HG02943 (cell line): ENCODE data around the gene SLC49A3.
"Not testable (repeated sequence)": the region's sequence is repeated elsewhere in the genome, so short reads cannot be mapped to it uniquely, and the experiment has no call there.

Experiments used
- ATAC-seq: cut with Tn5 transposase; IDR thresholded peaks from one replicate; pipeline ENCODE4 v1.9.1; 2021; ENCODE audit warnings: mild to moderate bottlenecking, low read depth, moderate library complexity; ENCODE audit not compliant: unreplicated experiment

The SLC49A3 gene

DNA sequence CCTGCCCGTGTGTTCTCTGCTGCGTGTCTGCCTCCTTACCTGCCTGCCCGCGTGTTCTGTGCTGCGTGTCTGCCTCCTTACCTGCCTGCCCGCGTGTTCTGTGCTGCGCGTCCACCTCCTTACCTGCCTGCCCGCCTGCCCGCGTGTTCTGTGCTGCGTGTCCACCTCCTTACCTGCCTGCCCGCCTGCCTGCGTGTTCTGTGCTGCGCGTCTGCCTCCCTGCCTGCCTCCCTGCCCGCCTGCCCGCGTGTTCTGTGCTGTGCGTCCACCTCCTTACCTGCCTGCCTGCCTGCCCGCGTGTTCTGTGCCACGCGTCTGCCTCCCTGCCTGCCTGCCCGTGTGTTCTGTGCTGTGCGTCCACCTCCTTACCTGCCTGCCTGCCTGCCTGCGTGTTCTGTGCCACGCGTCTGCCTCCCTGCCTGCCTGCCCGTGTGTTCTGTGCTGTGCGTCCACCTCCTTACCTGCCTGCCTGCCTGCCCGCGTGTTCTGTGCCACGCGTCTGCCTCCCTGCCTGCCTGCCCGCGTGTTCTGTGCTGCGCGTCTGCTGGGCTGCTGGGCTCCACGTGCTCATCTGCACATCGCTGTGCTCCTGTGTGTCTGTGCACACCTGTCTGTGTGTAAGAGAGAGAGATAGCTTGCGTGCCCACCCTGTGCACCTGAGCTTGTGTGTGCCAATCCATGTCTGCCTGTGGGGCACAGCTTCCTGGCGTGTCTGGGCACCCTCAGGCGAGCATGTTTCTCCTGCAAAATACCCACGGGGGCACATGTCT lies 53.7 kb downstream of the SLC49A3 start:
- not testable (repeated sequence) for ATAC-seq

DNA sequence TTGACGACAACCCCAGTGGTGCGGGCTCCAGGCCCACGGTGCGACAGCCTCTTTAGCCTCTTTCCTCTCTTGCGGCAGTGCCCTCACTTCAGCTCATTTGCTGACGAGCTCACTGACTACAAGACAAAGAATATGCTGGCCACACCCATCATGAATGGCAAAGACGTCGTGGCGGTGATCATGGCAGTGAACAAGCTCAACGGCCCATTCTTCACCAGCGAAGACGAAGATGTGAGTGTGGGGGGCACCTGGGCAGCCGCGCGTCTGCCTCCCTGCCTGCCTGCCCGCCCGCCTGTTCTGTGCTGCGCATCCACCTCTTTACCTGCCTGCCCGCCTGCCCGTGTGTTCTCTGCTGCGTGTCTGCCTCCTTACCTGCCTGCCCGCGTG lies 54.4 kb downstream of the SLC49A3 start:
- no peak for ATAC-seq

DNA sequence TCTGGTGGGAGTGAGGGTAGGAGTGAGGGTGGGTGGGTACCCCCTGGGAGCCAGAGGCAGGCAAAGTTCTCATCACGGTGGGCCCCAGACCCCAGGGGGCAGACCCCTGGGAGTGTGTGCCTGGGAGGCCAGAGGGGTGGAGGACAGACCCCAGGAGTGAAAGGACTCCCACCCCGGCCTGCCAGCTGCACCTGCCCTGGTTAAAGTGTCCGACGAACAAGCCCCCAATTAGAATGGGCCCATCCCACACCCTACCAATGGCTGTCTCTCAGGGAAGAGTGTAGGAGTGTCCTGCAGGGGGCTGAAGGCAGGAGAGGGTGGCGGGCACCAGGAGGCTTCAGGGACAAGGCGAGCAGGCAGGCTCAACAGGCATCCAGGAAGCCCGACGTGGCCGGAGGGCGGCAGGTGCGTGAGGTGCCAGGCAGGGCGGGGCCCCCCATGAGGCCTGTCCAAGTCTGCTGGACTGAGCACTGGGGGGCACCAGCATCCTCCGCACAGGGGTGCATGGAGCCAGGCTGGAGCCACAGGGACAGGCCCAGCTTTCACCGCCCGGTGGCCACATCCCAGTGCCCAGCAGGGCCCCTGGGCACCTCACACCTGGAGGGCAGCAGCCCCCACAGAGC lies 54.9 kb downstream of the SLC49A3 start:
- ATAC-seq: no peak

DNA sequence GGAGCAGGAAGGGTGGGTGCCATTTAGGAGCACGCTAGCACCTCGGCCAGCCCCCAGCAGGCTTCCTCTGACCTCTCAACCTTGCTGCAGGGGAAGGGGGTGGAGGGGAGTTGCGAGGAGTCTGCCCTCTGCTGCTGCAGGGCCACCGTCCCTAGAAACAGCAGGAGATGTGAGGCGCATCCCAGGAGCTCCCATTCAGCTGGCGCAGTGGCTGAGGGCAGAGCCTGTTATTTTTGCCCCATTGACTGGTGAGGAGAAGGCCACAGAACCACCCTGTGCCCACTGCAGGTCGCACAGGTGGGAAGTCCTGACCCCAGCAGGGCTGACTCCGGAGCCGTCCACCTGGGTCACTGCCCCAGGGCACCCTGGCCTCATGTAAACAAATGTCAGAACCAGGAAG lies 55.5 kb downstream of the SLC49A3 start:
- ATAC-seq: no peak

DNA sequence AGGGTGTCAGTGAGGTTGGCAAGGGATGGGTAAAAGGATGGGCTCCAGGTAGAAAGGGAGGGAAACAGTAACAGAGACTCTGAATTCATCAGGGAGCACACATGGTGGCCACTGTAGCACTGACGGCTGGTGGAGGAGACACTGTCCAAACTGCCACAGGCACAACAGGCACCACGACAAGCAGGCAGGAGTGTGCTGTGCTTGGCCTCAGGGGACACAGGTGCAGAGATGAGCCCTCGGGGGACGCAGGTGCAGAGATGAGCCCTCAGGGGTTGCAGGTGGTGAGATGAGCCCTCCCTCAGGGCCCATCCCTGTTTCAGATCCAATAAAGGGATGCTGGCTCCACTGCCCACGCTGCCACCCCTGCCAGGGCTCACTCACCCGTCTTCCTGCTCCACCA lies 56.0 kb downstream of the SLC49A3 start:
- ATAC-seq: no peak

DNA sequence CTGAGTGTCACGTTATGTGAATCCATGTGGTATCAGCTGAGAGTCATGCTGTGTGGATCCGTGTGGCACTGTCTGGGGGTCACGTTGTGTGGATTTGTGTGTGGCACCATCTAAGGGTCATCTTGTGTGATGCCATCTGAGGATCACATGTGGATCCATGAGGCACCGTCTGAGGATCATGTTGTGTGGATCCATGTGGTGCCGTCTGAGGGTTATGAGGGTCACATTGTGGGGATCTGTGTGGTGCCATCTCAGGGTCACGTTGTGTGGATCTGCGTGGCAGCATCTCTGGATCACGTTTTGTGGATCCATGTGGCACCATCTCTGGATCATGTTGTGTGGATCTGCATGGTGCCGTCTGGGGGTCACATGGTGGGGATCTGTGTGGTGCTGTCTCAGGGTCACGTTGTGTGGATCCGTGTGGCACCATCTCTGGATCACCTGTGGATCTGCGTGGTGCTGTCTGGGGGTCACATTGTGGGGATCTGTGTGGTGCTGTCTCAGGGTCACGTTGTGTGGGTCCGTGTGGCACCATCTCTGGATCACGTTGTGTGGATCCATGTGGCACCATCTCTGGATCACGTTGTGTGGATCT lies 56.7 kb downstream of the SLC49A3 start:
- no peak for ATAC-seq
